Activated naive CD4-positive, alpha-beta T cell (primary cell): ENCODE data around the gene FOXP4.

Experiments
- DNase-seq, 4 experiments: peaks; one replicate each; lab custom pipeline; 2025; lab: John Stamatoyannopoulos, UW

FOXP4 gene

DNA sequence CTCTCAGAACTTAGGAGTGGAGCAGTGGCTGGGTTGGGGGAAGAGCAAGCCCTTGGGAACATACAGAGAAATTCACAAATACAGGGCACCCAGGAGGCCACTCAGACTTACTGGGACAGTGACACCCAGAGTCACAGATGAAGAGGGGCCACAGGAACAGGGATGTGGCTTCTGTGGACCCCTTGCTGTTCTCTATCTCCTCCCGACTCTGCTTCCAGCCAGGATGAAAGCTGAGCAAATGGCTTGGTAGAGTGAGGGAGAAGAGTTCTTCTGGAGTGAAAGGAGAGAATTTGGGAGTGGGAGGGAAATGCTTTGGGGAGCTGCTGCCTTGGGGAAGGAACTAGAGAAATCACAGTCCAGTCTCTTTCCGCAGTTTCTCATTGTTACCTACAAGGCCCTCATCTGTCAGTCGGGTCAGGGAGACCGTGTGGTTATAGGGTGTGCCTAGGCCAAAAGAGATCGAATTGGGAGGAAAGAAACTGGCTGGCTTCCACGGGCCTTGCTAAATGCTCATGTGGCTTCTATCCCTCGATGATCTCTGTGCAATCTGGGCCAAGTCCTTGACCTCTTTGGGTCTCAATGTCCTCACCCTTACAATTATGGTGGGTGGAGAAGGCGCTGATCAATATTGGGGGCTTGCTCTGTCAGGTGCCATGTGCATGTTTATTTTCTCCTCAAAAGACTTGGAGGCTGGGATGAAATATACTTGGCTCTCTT is 17.0 kb downstream of the FOXP4 start:
- DNase-seq: no peak

DNA sequence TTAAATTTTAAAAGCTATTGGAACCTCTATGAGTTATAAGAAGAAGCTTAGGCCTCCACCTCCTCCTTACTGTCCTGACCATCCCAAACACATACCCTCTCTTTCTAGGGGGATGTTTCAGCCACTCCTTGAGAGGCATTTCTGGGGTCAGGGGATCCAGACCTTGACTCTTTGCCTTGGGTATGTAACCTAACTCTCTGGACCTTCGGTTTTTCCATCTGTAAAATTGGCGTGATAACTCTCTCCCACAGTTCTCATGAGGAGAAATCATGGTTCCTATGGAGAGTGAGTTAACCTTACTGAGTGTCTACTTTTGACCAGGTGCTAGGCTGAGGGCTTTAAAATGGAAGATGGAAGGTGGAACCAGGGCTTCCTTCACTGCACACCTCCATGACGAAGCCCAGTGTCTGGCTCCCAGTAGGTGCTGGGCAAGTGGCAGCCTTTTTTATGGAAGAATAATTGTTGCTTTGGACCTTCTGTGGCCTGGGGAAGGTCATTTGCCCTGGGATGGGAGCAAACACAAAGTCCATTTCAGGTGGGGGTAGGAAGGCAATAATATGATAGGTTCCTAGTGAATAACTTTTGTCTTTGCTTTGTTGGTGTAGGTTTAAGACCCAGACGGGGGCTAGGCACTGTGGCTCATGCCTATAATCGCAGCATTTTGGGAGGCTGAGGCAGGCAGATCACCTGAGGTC is 18.4 kb downstream of the FOXP4 start:
- DNase-seq: no peak

DNA sequence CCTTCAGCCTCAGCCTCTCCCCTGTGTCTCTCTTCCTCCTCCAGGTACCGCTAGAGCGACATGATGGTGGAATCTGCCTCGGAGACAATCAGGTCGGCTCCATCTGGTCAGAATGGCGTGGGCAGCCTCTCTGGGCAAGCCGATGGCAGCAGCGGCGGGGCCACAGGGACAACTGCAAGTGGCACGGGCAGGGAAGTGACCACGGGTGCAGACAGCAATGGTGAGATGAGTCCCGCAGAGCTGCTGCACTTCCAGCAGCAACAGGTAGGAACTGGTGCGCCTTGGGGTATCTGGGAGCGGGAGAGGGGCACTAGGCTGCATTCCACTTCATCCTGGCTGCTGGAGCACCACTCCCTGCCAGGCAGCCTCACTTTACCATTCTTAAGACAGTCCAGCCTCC is 19.5 kb downstream of the FOXP4 start:
- DNase-seq: no peak

DNA sequence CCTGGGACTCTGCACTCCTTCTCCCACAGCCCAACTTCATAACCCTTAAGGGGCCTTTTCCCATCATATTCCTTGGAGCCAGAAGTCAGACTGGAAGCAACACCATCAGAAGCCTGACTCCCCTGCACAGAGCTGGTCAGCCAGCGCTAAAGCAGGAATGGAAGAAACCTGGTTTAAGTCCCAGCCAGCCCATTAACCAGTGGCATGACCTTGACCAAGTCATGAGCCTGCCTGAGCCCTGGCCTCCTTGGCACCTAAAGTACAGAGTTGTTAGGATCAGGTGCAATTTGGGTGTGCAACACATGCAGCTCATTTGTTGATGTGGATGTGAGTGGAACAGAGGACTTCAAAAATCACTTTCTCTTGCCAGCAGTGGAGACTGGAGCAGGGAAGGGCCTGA is 20.8 kb downstream of the FOXP4 start:
- no peak for DNase-seq

DNA sequence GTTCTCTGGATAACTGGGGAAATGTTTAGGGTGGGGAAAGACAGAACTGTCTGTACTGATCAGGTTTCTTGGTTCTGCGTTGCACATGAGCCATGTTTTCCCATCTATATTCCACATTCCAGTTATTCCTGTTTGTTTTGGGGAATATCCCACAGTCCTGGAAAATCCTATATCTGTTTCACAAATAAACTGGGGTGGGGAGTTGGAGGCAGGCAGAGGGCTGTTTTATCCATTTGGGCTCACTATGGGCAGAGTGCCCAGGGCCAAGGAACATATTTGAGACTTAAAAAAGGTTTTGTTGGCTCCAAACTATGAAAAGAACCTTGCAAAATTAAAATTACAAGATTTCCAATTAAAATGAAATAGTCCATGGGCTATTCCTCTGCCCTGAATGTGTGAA is 21.5 kb downstream of the FOXP4 start:
- DNase-seq: no peak

DNA sequence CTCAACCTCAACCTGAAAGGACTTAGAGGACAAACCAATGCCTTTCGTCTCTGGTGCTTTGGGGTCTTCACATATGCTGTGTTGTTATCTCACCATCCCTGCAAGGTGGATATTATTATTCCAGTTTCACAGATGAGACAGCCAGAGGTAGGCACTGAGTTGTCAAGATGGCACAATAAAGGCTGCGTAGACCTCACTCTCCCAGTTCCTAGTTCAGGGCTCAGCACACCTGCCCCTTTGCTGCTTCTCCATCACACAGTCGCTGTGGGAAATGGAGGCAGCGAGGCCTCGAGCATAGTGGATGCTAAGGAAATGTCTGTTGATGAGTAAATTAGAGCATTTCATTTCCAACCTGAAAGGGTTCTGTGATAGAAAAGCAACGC is 22.0 kb downstream of the FOXP4 start:
- DNase-seq: no peak

DNA sequence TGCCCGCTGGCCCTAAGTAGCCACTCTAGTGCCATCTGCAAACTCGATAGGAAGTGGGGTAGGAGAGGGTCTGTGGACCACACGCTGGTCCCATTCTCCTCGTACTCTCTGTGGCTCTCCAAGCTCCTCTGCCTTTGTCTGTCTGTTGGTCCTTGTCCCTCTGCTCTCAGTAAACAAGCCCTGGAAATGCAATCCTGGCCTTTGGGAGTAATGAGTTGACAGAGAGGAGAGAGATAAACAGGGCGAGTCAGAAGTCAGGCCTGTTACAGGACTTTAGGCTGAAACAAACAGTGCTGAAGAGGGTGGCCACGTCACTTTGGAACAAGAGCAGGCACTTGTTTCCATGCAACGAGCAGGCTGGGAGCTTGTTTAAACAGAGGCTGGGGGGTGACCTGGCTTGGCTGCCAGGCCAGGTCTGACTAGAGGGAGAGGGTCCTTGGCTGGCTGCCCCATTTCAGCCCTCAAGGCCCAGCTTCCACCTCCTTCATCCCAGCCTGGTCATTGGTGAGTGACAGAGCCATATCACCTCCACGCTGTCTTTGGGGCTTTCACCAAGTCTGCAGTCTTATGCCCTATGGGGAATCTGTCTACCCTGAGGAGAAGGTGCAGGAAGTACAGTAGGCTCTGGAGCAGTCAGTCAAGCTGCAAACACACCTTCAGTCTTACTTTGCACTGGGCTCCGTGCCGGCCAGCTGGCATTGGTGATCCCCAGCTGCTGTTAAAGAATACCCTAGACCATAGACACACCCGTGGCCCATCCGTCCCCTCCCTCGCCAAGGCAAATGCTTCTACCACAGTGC is 22.6 kb downstream of the FOXP4 start:
- no peak for DNase-seq

DNA sequence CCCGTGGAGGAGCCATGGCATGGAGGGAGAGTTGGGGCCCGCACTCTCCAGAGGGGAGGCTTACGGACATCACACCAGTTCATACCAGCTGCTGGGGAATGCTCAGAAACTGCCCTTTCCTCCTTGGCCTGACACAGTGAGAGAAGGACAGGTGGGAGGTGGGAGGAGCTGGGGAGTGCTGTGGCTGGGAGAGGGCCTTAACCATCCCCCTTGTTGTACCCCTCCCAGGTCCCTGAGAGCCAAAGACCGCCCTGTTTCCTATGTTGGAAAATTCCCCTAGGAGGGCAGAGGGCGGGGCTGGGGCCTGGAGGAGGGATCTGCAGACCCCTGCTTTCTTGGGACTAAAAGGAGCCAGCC is 24.1 kb downstream of the FOXP4 start:
- no peak for DNase-seq

DNA sequence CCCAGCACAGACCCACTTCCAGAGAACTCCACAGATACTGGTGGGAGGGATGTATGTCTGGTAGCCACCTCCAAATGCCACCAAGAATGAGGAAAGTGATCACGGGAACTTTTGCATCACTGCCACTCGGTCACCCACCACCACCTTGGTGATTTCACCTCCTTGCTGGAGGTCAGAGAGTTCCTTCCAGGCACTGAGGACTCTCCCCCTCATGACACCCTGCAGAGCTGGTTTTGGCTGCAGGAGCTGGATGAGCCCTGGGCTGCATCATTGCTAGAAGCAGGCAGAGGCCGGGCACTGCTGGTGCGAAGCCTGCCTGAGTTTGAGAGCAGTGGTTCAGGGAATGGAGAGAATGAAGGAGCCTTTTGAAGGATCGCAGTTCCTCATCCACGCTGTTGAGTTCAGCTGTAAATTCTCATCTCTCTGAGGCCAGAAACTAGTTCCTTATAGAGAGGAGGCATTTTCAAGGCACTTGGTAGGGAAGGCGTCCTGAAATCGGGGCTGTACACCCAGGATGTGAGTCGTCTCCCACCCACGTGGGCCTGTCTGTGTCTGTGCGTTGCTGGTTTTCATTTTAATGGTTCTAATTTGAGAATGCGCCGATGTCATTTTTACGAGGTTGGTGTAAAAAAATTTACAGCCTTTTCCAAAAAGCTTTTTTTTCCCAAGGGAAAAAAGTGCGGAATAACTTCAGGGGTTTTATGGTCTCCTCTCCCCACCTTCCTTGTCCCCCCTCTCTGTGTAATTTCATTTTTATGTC is 25.0 kb downstream of the FOXP4 start:
- no peak for DNase-seq

DNA sequence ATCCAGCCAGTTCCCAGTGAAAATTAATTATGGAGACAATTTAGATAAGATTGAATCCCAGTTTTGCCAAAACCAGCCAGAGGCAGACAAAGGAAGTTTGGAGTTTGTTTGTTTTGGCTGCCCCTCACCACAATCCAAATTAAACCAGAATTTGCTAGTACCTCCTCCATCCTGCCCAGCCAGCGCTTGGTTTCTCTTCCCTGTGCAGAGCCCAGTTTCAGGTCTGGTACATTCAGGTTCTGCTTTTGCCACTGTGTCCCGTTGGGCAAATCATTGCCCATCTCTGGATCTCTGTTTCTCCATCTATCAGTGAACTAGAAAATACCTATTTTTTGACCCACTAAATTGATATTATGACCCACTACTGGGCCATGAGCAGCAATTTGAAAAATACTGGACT is 26.4 kb downstream of the FOXP4 start:
- DNase-seq: no peak

DNA sequence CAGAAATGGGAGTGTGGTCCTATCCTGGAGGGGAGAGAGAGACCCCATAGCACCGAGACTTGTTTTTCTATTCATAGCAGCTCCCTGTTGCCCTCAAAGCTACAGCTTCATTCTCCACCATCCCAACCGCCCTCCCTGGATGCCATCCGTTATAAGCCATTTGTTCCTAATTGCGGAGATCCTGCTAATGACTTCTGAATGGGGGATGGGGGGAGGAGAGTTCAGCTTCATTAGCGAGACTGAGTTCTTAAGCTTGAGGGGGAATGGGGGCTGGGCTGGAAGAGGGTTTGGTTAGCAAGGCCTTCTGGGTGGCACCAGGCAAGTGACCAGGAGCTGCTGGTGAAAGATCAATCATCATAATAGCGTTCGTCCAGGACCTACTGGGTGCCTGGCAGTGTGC is 27.1 kb downstream of the FOXP4 start:
- DNase-seq: no peak

DNA sequence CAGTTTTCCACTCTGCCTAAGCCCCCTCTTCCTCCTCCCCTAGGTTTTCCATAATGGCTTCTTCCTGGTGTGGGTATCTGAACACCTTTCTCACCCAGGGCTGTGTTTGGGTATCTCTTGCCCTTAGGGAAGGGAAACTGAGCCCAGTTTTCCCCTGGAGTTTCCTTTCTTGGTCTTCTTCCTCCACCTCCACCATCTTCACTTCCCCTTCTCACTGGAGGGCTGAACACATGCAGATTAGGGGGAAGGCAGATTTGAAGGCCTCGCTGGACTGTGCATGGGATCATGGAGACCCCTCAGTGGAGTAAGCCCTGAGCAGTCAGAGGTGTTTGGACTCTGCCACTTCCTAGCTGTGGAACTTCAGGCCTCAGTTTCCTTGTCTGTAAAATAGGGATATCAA is 27.8 kb downstream of the FOXP4 start:
- no peak for DNase-seq

DNA sequence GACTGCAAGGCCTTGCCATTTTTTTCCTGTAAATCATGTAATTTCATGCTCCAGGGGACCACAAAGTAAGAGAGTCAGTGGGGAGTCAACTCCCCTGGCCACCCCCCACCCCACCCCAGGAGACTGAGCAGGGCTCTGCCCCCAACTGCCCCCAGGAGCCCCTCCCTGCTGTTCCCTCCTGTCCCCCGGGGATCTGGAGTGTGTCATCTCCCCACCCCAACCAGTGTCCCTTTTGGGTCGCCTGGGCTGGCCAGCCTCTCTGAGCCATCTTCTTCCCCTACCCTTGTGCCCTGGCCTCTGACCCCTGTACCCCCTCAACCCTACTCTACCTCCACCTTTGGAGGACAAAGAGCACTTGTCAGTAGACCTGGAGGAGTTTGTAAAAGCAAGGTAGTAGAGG is 29.4 kb downstream of the FOXP4 start:
- DNase-seq: no peak

DNA sequence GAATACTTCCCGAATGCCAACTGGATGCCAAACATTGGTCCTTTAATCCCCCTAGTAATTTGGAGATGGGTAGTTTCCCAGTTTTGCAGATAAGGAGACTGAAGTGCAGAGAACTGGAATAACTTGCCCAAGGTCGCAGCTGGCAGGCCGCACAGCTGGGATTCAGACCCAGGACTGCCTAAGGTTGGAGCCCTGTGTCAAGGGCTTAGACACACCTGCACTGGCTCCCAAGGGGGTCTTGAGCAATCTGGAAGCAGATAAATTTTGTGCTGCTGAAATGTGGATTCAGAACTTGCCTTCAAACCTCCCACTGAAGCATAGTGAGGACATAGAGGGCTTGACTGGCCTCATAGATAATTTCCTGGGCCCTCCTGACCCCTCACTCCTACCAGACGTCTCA is 30.5 kb downstream of the FOXP4 start:
- DNase-seq: no peak

DNA sequence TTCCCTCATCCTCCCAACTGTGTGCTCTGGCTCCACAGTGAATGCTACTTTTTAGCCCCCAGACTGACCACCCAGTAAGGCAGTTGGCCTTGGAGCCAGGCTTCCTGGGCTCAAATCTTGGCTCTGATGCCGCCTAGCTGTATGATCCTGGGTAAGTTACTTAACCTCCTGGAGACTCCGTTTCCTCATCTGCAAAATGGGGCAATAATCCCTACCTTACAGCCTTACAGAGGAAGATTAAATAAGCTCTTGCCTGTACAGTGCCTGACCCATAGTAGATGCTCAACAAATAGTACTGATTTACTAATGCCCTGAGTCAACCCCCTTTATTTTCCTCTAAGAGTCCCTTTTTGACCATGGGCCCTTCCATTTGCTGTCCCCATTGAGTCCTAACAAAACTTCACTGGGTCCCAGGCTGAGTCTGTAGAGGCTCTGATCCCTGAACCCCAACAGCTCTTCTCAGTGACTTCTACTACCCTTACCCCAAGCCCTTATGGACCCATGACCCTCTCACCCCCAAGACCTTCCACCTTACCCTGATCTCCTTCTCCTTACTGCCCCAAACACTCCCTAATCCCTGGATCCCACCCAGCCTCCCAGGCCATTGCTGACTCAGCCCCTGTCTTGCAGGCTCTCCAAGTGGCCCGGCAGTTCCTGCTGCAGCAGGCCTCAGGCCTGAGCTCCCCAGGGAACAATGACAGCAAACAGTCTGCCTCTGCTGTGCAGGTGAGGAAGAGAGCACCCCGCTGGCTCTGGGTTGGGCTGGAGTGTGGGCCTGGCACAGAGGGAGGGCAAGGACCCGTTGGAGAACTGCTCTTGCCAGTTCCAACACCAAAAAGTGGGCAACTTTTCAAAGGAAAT is 31.4 kb downstream of the FOXP4 start:
- DNase-seq: no peak

DNA sequence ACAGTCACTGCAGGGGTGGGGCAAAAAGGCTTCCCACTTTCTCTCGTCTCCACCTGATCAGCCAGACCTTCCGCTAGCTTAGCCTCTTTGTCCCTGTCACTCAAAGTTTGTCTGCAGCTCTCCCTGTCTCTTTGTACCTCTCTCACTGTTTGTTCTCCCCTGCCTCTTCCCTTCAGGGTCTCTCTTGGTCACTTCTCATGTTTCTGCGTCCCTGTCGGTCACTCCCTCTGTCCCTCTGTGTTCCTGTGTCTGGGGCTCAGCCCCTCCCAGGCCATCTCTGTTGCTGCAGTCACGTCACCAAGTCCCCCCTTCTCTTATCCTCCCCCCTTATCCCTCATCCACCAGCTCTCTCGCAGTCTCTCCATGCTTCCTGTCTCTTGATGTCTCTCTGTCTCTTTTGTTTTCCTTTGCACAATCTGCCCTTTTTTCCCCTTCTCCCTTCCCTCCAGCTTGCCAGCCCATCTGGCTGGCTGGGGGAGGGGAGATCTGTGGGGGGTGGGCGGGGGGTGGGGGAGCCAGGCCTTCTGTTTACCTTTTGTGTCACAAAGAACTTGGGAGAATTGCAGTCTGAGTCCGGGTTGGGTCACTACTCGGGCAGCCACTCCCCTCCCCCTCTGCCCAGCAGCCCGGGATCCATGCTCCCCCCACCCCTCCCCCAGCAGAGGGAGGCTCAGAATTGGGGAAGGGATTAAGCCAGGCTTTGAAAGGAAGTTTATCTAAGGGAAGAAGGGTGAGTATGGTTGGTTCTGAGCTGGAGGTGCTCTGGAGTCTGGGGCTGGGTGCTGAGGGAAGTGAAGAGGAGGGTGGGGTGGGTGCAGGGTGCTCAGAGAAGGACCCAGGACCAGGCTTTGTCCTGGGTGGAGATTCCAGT is 32.3 kb downstream of the FOXP4 start:
- DNase-seq: no peak

DNA sequence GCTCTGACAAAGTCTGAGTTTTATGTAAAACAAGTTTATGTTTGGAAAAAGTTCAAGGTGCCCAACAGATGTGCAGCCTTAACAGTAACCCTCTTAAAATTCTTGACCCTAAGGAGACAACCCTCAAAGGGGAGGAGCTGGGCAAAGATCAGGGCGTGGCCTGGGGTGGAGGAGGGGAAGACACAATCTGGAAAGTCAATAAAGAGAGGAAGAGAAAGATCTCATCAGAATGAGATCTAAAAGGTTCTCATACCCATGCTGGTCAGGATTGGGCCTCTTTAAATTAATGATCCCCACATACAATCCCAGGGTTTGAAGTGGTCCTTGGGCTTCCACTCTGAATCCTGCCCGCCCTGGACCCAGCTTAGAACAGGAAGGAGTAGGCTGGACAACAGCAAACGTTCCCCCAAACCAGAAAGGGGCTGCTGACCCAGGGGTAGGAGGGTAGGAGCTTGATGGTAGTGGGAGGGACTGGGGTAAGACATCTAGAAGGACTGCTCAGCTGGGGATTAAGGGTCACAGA is 33.0 kb downstream of the FOXP4 start:
- no peak for DNase-seq

DNA sequence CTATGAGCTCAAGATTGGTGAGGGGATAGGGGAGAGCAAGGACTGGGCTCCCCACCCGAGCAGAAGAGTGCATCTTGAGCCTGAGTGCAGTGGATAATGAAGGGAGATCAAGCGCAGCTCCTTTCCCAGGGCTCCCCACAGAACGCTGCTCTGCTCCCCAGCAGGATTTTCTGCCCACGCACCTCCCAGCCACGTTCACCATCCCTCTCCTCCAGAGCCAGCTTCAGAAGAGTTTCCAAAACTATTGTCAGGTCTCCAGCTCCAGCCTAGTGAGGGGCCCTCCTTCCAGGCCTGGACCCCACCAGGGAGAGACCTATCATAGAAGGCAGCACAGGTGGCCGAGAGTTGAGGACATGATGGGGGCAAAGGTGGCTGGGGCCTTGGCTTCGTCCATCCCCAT is 34.5 kb downstream of the FOXP4 start:
- no peak for DNase-seq

DNA sequence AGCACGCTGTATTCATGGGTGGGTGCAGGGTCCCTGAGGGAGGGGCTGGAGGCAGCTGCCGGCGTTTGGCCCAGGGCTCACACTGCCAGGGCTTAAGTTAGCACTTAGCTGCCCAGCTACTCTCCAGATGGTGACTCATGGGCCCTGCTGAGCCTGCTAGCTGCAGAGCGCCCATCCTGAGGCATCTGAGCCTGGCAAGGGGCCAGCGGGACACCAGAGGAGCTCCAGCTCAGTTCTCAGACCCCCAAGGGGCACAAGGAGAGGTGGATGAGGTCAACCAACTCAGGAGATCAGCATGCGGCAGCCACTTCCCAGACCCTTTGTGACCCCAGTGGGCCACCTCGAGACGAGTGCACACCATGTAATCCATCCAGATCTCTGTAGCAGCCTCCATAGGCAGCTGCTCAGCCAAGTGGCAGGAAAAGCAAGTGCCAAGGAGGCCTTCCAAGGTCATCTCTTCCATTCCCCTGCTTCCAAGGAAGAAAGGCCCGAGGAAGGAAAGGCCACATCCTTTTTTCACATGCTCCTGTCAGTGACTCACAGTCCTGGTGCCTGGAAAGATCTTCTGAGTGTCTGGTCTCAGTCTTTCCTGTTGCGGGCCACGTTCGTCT is 35.3 kb downstream of the FOXP4 start:
- DNase-seq: no peak

DNA sequence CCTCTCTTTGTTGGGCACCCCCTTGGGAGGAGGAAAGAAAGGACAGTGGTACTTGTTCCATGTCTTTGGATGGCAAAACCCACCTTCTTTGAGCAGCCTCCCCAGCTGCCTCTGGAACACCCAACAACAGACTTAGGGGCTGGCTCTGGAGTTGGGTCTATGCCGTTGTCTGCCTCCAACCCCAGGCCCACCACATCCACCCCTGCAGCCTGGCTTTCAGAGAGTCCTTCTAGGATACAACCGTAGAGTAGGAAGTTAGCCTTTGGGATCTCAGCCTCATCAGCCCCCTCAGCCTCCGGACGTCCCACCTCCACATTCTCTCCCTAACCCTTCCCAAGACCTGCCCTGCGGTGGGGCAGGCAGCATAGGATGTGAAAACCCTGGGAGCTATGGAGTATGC is 36.4 kb downstream of the FOXP4 start:
- DNase-seq: no peak
